ENCODE measurements around the gene MYOM3.

The MYOM3 gene

GRCh38 chr1:24108334-24109165, 3.4 kb downstream of the MYOM3 start:
- TF ChIP-seq POLR2A (IDR thresholded peaks at IDR 0.05; ENCODE audit: low read depth, low read length) (no peak), TAF1 (IDR thresholded peaks at IDR 0.05; ENCODE audit: low read depth, low read length) (no peak), POLR2AphosphoS5 (IDR thresholded peaks at IDR 0.05; ENCODE audit: low read depth, low read length) (no peak), POU2F2 (IDR thresholded peaks at IDR 0.05; ENCODE audit: low read depth, low read length) (no peak), SPI1 (IDR thresholded peaks at IDR 0.05; ENCODE audit: low read depth, low read length) (no peak), PAX5 (IDR thresholded peaks at IDR 0.05; ENCODE audit: insufficient read depth, low read length, severe bottlenecking) (no peak)
- DNase-seq (ENCODE audit: insufficient read length, low spot score) (no peak), FAIRE-seq (no peak)

GRCh38 chr1:24107462-24108138, 4.3 kb downstream of the MYOM3 start:
- TF ChIP-seq POLR2AphosphoS5 (IDR thresholded peaks at IDR 0.05; ENCODE audit: low read depth, low read length) (no peak), TAF1 (IDR thresholded peaks at IDR 0.05; ENCODE audit: low read depth, low read length) (no peak), POLR2A (IDR thresholded peaks at IDR 0.05; ENCODE audit: low read depth, low read length) (no peak), PAX5 (IDR thresholded peaks at IDR 0.05; ENCODE audit: insufficient read depth, low read length, severe bottlenecking) (no peak), POU2F2 (IDR thresholded peaks at IDR 0.05; ENCODE audit: low read depth, low read length) (no peak), SPI1 (IDR thresholded peaks at IDR 0.05; ENCODE audit: low read depth, low read length) (no peak)
- DNase-seq (ENCODE audit: insufficient read length, low spot score): no peak
- no peak for FAIRE-seq

- no peak for DNase-seq (ENCODE audit: insufficient read length, low spot score)
- FAIRE-seq: no peak
- no peak for TF ChIP-seq SPI1 (IDR thresholded peaks at IDR 0.05; ENCODE audit: low read depth, low read length)
- TF ChIP-seq POLR2AphosphoS5 (IDR thresholded peaks at IDR 0.05; ENCODE audit: low read depth, low read length): no peak
- TF ChIP-seq POU2F2 (IDR thresholded peaks at IDR 0.05; ENCODE audit: low read depth, low read length): no peak
- no peak for TF ChIP-seq TAF1 (IDR thresholded peaks at IDR 0.05; ENCODE audit: low read depth, low read length)
- TF ChIP-seq PAX5 (IDR thresholded peaks at IDR 0.05; ENCODE audit: insufficient read depth, low read length, severe bottlenecking): no peak
- TF ChIP-seq POLR2A (IDR thresholded peaks at IDR 0.05; ENCODE audit: low read depth, low read length): no peak
Measured at GRCh38 chr1:24105368-24106160, 6.4 kb downstream of the MYOM3 start.

- no peak for FAIRE-seq
- DNase-seq (ENCODE audit: insufficient read length, low spot score): no peak
- no peak for TF ChIP-seq TAF1 (IDR thresholded peaks at IDR 0.05; ENCODE audit: low read depth, low read length)
- TF ChIP-seq PAX5 (IDR thresholded peaks at IDR 0.05; ENCODE audit: insufficient read depth, low read length, severe bottlenecking): no peak
- TF ChIP-seq SPI1 (IDR thresholded peaks at IDR 0.05; ENCODE audit: low read depth, low read length): no peak
Measured at GRCh38 chr1:24104854-24105253, 7.1 kb downstream of the MYOM3 start.

GRCh38 chr1:24103879-24104278, 8.1 kb downstream of the MYOM3 start:
- FAIRE-seq (no peak), DNase-seq (ENCODE audit: insufficient read length, low spot score) (no peak)
- no peak for TF ChIP-seq SPI1 (IDR thresholded peaks at IDR 0.05; ENCODE audit: low read depth, low read length)
- TF ChIP-seq POU2F2 (IDR thresholded peaks at IDR 0.05; ENCODE audit: low read depth, low read length): no peak
- no peak for TF ChIP-seq TAF1 (IDR thresholded peaks at IDR 0.05; ENCODE audit: low read depth, low read length)
- TF ChIP-seq POLR2AphosphoS5 (IDR thresholded peaks at IDR 0.05; ENCODE audit: low read depth, low read length): no peak
- no peak for TF ChIP-seq POLR2A (IDR thresholded peaks at IDR 0.05; ENCODE audit: low read depth, low read length)
- TF ChIP-seq PAX5 (IDR thresholded peaks at IDR 0.05; ENCODE audit: insufficient read depth, low read length, severe bottlenecking): no peak

- no peak for TF ChIP-seq POLR2A (IDR thresholded peaks at IDR 0.05; ENCODE audit: low read depth, low read length)
- TF ChIP-seq TAF1 (IDR thresholded peaks at IDR 0.05; ENCODE audit: low read depth, low read length): no peak
- no peak for TF ChIP-seq SPI1 (IDR thresholded peaks at IDR 0.05; ENCODE audit: low read depth, low read length)
- TF ChIP-seq POU2F2 (IDR thresholded peaks at IDR 0.05; ENCODE audit: low read depth, low read length): no peak
- TF ChIP-seq PAX5 (IDR thresholded peaks at IDR 0.05; ENCODE audit: insufficient read depth, low read length, severe bottlenecking): no peak
- TF ChIP-seq POLR2AphosphoS5 (IDR thresholded peaks at IDR 0.05; ENCODE audit: low read depth, low read length): no peak
- DNase-seq (ENCODE audit: insufficient read length, low spot score) (no peak), FAIRE-seq (no peak)
Measured at GRCh38 chr1:24103408-24103807, 8.5 kb downstream of the MYOM3 start.

- FAIRE-seq: no peak
- TF ChIP-seq POU2F2 (IDR thresholded peaks at IDR 0.05; ENCODE audit: low read depth, low read length): no peak
- no peak for TF ChIP-seq PAX5 (IDR thresholded peaks at IDR 0.05; ENCODE audit: insufficient read depth, low read length, severe bottlenecking)
- TF ChIP-seq POLR2AphosphoS5 (IDR thresholded peaks at IDR 0.05; ENCODE audit: low read depth, low read length): no peak
- no peak for TF ChIP-seq TAF1 (IDR thresholded peaks at IDR 0.05; ENCODE audit: low read depth, low read length)
- TF ChIP-seq POLR2A (IDR thresholded peaks at IDR 0.05; ENCODE audit: low read depth, low read length): no peak
- TF ChIP-seq SPI1 (IDR thresholded peaks at IDR 0.05; ENCODE audit: low read depth, low read length): no peak
- DNase-seq (ENCODE audit: insufficient read length, low spot score): no peak
Measured at GRCh38 chr1:24102961-24103360, 9.0 kb downstream of the MYOM3 start.

- FAIRE-seq: no peak
- TF ChIP-seq TAF1 (IDR thresholded peaks at IDR 0.05; ENCODE audit: low read depth, low read length): no peak
- DNase-seq (ENCODE audit: insufficient read length, low spot score): no peak
Measured at GRCh38 chr1:24101796-24102586, 9.9 kb downstream of the MYOM3 start.

Data from GM12891 (cell line).